HG02840 (cell line): ENCODE measurements around the gene BRD4.

Experiments
- ATAC-seq: cut with Tn5 transposase; IDR thresholded peaks from one replicate; pipeline ENCODE4 v1.9.1; 2021; ENCODE audit warnings: mild to moderate bottlenecking, moderate library complexity, moderate number of reproducible peaks; ENCODE audit not compliant: unreplicated experiment, low FRiP score

The BRD4 gene

GRCh38 chr19:15237759-15238638 is 94.3 kb downstream of the BRD4 start:
- no peak for ATAC-seq

GRCh38 chr19:15236886-15237285 is 95.5 kb downstream of the BRD4 start:
- no peak for ATAC-seq

- no peak for ATAC-seq
These were observed 96.6 kb downstream of the BRD4 start for GRCh38 chr19:15235781-15236180.

- ATAC-seq = no peak
These were observed 97.8 kb downstream of the BRD4 start for GRCh38 chr19:15234431-15235130.

GRCh38 chr19:15231271-15231670 is 101.1 kb downstream of the BRD4 start:
- no peak for ATAC-seq

GRCh38 chr19:15227261-15227660 is 105.1 kb downstream of the BRD4 start:
- no peak for ATAC-seq

- ATAC-seq = no peak
These were observed 106.6 kb downstream of the BRD4 start for GRCh38 chr19:15225760-15226159.

GRCh38 chr19:15223649-15224361 is 108.5 kb downstream of the BRD4 start:
- no peak for ATAC-seq

GRCh38 chr19:15222738-15223648 is 109.3 kb downstream of the BRD4 start:
- peak; percentile 76 for ATAC-seq

GRCh38 chr19:15220833-15221232 is 111.5 kb downstream of the BRD4 start:
- ATAC-seq = no peak

- no peak for ATAC-seq
These were observed 113.8 kb downstream of the BRD4 start for GRCh38 chr19:15218501-15218900.

- ATAC-seq = no peak
These were observed 116.0 kb downstream of the BRD4 start for GRCh38 chr19:15216363-15216762.

GRCh38 chr19:15213715-15214381 is 118.5 kb downstream of the BRD4 start:
- no peak for ATAC-seq

- ATAC-seq = no peak
These were observed 119.6 kb downstream of the BRD4 start for GRCh38 chr19:15212711-15213110.

GRCh38 chr19:15210323-15210781 is 122.0 kb downstream of the BRD4 start:
- ATAC-seq = no peak

- ATAC-seq = no peak
These were observed 130.8 kb downstream of the BRD4 start for GRCh38 chr19:15201374-15202023.

GRCh38 chr19:15200553-15201364 is 131.6 kb downstream of the BRD4 start, which contains the start of gene NOTCH3:
NOTCH3 (minus strand) TSS chr19:15200995; CDS start chr19:15200905, 90 bp downstream.
- ATAC-seq = no peak
